Endothelial cell (in vitro differentiated cells): ENCODE measurements around the gene GLUD1. TPM values are rescaled to one million over a fixed set of nuclear protein-coding genes. Genes with fewer than 3 reads are reported as not detected.
"Not testable (repeated sequence)": the region's sequence is repeated elsewhere in the genome, so short reads cannot be mapped to it uniquely, and the experiment has no call there.

ENCODE experiments used
- DNase-seq: peaks from one replicate; pipeline ENCODE4 v3.0.0; 2021; ENCODE audit warnings: low spot score
- H3K27ac Mint-ChIP-seq: one replicate; pipeline ENCODE4 v1.8.0; 2021; ENCODE audit warnings: mixed read lengths, inconsistent platforms; ENCODE audit not compliant: unreplicated experiment
- H3K27me3 Mint-ChIP-seq: one replicate; pipeline ENCODE4 v1.8.0; 2021; ENCODE audit warnings: mild to moderate bottlenecking, moderate library complexity, mixed read lengths, inconsistent platforms; ENCODE audit not compliant: unreplicated experiment
- H3K36me3 Mint-ChIP-seq: one replicate; pipeline ENCODE4 v1.8.0; 2021; ENCODE audit warnings: mild to moderate bottlenecking, low read depth, mixed read lengths, inconsistent platforms; ENCODE audit not compliant: unreplicated experiment
- H3K4me1 Mint-ChIP-seq: one replicate; pipeline ENCODE4 v1.8.0; 2021; ENCODE audit warnings: mild to moderate bottlenecking, mixed read lengths, inconsistent platforms; ENCODE audit not compliant: unreplicated experiment
- H3K4me3 Mint-ChIP-seq: one replicate; pipeline ENCODE4 v1.8.0; 2021; ENCODE audit warnings: mild to moderate bottlenecking, mixed read lengths, inconsistent platforms; ENCODE audit not compliant: unreplicated experiment
- H3K9me3 Mint-ChIP-seq: one replicate; pipeline ENCODE4 v1.8.0; 2021; ENCODE audit warnings: mixed read lengths, inconsistent platforms; ENCODE audit not compliant: unreplicated experiment
- CTCF ChIP-seq: fragments of 200-600 bp; sonication (generic); IDR thresholded peaks from one replicate; pipeline ENCODE4 v1.5.0; 2021; ENCODE audit warnings: antibody characterized with exemption; ENCODE audit not compliant: unreplicated experiment
- total RNA-seq: library from RNA; stranded (reverse); fragmentation: NEBNext Ultra II Directional; extraction: Animal tissue kit (Norgen Biotek cat#: 25700); gene quantifications from one replicate; pipeline ENCODE4 v1.2.1, GENCODE V29; 2021; ENCODE audit not compliant: unreplicated experiment

GLUD1 gene
- total RNA-seq, 1 donor from 2014 or later: 79.2 TPM

DNA sequence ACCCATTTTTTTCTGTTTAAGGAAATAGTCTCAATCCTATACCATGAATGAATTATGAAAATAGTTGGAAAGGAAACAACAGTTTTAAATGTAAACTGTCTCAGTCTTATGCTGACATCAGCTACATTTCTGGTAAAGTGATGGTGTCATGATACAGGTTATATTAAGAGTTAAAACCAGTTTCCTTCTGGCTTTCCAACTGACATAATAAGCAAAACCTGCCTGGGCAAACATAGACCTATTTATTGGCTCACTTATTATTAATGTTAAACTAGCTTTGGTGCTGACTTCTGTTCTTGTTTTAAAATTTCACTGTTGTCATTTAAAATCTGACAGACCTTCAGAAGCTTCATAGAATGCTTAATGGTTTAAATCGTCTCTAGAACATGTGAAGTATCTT lies 24.4 kb upstream of the GLUD1 start:
- H3K27me3 Mint-ChIP-seq, H3K9me3 Mint-ChIP-seq, H3K27ac Mint-ChIP-seq, H3K4me1 Mint-ChIP-seq, H3K4me3 Mint-ChIP-seq, DNase-seq: not testable (repeated sequence)
- H3K36me3 Mint-ChIP-seq: peaks cover 11% of the 10 kb centered on the region

- peaks cover 11% of the 10 kb centered on the region for H3K36me3 Mint-ChIP-seq
- DNase-seq, H3K27ac Mint-ChIP-seq, H3K27me3 Mint-ChIP-seq, H3K9me3 Mint-ChIP-seq, H3K4me3 Mint-ChIP-seq, H3K4me1 Mint-ChIP-seq: not testable (repeated sequence)
These were observed 23.5 kb upstream of the GLUD1 start for GRCh38 chr10:87118122-87118521.

GRCh38 chr10:87105446-87106124 lies 10.9 kb upstream of the GLUD1 start:
- TF ChIP-seq CTCF: no peak
- Mint-ChIP-seq H3K27me3 (peaks cover 1% of the 10 kb centered on the region), H3K9me3 (no peaks in the 10 kb centered on the region), H3K4me1 (no peaks in the 10 kb centered on the region), H3K27ac (no peak overlapping the region), H3K4me3 (no peak overlapping the region), H3K36me3 (peaks cover 9% of the 10 kb centered on the region)
- no peak for DNase-seq

DNA sequence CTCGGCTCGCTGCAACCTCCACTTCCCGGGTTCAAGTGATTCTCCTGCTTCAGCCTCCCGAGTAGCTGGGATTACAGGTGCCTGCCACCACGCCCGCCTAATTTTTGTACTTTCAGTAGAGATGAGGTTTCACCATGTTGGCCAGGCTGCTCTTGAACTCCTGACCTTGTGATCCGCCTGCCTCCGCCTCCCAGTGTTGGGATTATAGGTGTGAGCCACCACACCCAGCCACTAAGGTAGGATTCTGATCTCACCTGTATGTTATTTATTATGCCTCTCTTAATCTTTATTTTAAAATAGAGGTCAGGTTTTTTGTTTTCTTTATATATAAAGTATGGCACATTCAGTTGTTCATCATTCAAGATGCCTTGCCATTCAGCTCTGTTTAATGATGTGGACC lies 10.1 kb upstream of the GLUD1 start:
- H3K27me3 Mint-ChIP-seq, H3K9me3 Mint-ChIP-seq, H3K4me3 Mint-ChIP-seq, H3K36me3 Mint-ChIP-seq, DNase-seq, H3K4me1 Mint-ChIP-seq, H3K27ac Mint-ChIP-seq: not testable (repeated sequence)

DNA sequence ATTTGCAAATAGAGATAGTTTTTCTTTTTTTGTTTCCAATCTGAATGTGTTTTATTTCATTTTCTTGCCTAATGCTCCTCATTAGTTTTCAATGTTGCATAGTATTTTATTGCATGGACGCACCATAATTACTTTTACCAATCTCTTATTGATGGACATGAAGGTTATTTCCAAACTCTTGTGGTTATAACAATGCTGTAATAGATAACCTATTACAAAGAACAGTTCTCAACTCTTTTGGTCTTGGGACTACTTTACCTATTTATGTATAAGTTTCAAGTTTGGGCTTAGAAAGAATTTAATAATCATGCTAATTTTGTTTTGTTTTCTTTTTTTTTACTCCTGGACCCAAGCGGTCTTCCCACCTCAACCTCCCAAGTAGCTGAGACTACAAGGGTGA lies 7.4 kb upstream of the GLUD1 start:
- no peak for DNase-seq
- no peaks in the 10 kb centered on the region for H3K9me3 Mint-ChIP-seq
- peaks cover 1% of the 10 kb centered on the region for H3K27me3 Mint-ChIP-seq
- H3K36me3 Mint-ChIP-seq: peaks cover 5% of the 10 kb centered on the region
- no peak overlapping the region for H3K27ac Mint-ChIP-seq
- H3K4me1 Mint-ChIP-seq: no peaks in the 10 kb centered on the region
- TF ChIP-seq CTCF: no peak
- no peak overlapping the region for H3K4me3 Mint-ChIP-seq

GRCh38 chr10:87095236-87095945 lies 748 bp upstream of the GLUD1 start:
- peaks cover 10% of the 10 kb centered on the region for H3K27me3 Mint-ChIP-seq
- H3K4me1 Mint-ChIP-seq: peaks cover 28% of the 10 kb centered on the region
- TF ChIP-seq CTCF: no peak
- DNase-seq: peak; percentile 77
- H3K27ac Mint-ChIP-seq: peak overlapping the region; percentile 57
- peak overlapping the region; percentile 91 for H3K4me3 Mint-ChIP-seq
- H3K36me3 Mint-ChIP-seq: peaks cover 4% of the 10 kb centered on the region
- no peaks in the 10 kb centered on the region for H3K9me3 Mint-ChIP-seq
